Panc1 (cell line): ENCODE data around the gene COL6A1.

Experiments used
- POLR2AphosphoS5 ChIP-seq: IDR thresholded peaks from 2 replicates; pipeline ENCODE4 v1.6.1; 2012; ENCODE audit warnings: mild to moderate bottlenecking, low read depth, low read length, moderate library complexity
- TCF7L2 ChIP-seq: IDR thresholded peaks from 2 replicates; pipeline ENCODE4 v1.6.1; 2011; ENCODE audit warnings: mild to moderate bottlenecking, low read depth, low read length, inconsistent platforms
- TF ChIP-seq, protein P1 (sequence below): fragments of 450-650 bp; IDR thresholded peaks from 2 replicates; pipeline ENCODE4 v1.5.1; 2017; ENCODE audit warnings: mild to moderate bottlenecking

DNA sequence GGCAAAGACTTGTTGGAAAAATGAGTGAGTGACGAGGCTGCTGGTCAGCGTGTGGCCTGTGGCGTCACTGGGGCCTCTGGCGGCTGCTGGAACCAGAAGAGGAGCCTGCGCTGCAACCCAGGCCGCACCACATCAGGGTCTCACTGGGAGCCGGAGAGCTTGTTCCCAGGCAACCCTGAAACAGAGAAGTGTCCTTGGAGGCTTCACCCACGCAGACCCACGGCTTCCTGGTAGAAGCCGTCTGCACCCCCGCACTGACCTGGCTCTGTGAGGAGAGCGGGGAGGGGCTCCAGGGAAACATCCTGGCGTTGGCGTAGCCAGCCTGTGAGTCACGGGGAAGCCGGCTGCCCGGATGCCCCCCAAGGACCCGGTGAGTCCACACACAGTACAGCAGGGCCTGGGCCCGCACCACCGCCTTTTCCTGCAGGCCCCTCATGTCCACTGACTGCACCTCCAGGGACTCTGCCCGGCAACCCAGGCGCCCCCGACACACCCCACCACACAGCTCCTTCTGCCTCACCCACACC lies 57.4 kb downstream of the COL6A1 start:
- TF ChIP-seq, protein P1, sequence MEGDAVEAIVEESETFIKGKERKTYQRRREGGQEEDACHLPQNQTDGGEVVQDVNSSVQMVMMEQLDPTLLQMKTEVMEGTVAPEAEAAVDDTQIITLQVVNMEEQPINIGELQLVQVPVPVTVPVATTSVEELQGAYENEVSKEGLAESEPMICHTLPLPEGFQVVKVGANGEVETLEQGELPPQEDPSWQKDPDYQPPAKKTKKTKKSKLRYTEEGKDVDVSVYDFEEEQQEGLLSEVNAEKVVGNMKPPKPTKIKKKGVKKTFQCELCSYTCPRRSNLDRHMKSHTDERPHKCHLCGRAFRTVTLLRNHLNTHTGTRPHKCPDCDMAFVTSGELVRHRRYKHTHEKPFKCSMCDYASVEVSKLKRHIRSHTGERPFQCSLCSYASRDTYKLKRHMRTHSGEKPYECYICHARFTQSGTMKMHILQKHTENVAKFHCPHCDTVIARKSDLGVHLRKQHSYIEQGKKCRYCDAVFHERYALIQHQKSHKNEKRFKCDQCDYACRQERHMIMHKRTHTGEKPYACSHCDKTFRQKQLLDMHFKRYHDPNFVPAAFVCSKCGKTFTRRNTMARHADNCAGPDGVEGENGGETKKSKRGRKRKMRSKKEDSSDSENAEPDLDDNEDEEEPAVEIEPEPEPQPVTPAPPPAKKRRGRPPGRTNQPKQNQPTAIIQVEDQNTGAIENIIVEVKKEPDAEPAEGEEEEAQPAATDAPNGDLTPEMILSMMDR = no peak
- TF ChIP-seq TCF7L2 (no peak), POLR2AphosphoS5 (no peak)
